ENCODE measurements around the gene PRLR.

DNA sequence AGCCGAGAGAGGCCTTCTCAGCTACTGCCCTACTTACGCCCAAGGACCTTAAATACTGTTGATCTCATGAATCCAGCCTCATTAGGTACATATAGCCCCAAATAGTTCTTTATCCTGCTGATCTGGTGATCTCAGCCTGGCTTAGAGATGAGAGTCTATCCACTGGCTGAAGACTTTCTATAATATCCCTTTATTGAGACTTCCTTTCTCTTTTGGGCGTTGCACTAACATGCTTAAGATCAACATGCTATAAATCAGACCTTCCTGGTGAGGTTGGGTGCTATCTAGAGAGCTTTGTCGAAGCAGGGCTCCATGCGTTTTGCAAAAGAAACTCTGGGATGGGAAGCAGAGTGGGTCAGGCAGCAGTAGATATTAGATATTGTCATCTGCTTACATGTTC lies 138.6 kb downstream of the PRLR start:
- no peak for TF ChIP-seq GATA2 (IDR thresholded peaks at IDR 0.05; ENCODE audit: low read depth, low read length)
- no peak for TF ChIP-seq GATA3 (IDR thresholded peaks at IDR 0.05; ENCODE audit: low read depth, low read length)
